ENCODE results near the gene SIX2.

Gene SIX2

GRCh38 chr2:45002686-45003085 is 6.6 kb downstream of the SIX2 start:
- no peak for TF ChIP-seq ZNF274 (IDR thresholded peaks at IDR 0.05; ENCODE audit: low read depth, low read length)
- H3K4me3 ChIP-seq (ENCODE audit: low read length) = no peak overlapping the region

- H3K4me3 ChIP-seq (ENCODE audit: low read length) = no peak overlapping the region
- TF ChIP-seq ZNF274 (IDR thresholded peaks at IDR 0.05; ENCODE audit: low read depth, low read length) = no peak
These were observed 7.3 kb downstream of the SIX2 start for GRCh38 chr2:45001869-45002385.

- no peak for TF ChIP-seq ZNF274 (IDR thresholded peaks at IDR 0.05; ENCODE audit: low read depth, low read length)
- no peak overlapping the region; the same call in 1 of the 2 replicates for H3K4me3 ChIP-seq (ENCODE audit: low read length)
These were observed 8.1 kb downstream of the SIX2 start for GRCh38 chr2:45000921-45001868.

DNA sequence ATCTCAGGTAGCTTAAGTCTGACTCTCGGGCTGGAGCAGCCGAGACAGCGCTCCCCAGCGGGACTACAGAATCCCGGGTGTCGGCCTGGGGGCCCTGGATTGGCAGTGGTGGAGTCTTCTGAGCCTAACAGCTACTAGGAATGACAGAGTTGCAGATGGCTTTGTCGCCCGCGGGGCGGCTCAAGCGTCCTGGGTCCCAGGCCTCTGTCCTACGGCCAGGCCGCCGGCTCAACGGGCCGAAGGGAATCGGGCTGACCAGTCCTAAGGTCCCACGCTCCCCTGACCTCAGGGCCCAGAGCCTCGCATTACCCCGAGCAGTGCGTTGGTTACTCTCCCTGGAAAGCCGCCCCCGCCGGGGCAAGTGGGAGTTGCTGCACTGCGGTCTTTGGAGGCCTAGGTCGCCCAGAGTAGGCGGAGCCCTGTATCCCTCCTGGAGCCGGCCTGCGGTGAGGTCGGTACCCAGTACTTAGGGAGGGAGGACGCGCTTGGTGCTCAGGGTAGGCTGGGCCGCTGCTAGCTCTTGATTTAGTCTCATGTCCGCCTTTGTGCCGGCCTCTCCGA is 8.8 kb downstream of the SIX2 start:
- no peak for TF ChIP-seq ZNF274 (IDR thresholded peaks at IDR 0.05; ENCODE audit: low read depth, low read length)
- H3K4me3 ChIP-seq (ENCODE audit: low read length) = no peak overlapping the region

GRCh38 chr2:44999540-44999939 is 9.7 kb downstream of the SIX2 start:
- no peak overlapping the region for H3K4me3 ChIP-seq (ENCODE audit: low read length)
- no peak for TF ChIP-seq ZNF274 (IDR thresholded peaks at IDR 0.05; ENCODE audit: low read depth, low read length)

DNA sequence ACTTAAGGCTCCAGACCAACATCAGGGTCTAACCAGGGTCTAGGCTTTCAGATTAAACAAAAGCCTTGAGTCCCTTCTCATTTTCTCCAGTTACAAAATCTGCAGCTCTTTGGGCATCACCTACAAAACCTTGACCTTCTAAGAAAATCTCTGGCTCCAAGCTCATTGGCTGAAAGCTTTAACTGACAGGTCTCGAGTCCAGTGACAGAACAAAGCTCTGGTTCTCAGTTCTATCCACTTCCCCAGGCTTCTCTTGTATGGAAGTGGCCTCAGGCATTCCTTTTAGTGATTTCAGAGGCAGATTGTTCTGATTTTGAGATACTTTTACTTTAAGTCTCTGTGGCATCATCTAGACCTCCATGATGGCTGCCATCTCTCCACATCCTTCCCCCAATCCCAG is 11.3 kb downstream of the SIX2 start:
- TF ChIP-seq ZNF274 (IDR thresholded peaks at IDR 0.05; ENCODE audit: low read depth, low read length) = no peak

DNA sequence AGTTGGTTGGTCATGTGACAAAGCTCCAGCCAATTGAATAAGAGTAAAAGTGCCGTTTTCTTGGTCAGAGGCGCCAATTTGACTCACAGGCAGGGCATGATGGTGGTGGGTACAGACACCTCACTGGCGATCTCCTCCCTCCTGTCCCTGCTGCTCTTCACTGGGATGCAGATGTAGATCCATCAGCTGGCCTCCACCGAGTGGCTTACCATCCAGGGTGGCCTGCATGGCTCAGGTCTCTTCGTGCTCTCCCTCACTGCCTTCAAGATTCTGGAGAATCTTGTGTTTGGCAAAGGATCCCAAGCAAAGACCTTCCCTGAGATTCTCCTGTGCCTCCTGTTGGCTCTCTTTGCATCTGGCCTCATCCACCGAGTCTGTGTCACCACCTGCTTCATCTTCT is 12.9 kb downstream of the SIX2 start:
- TF ChIP-seq ZNF274 (IDR thresholded peaks at IDR 0.05; ENCODE audit: low read depth, low read length) = no peak
- H3K4me3 ChIP-seq (ENCODE audit: low read length) = no peak overlapping the region

More for the DNA sequence above, 11.3 kb downstream of the SIX2 start:
- no peak overlapping the region for H3K4me3 ChIP-seq (ENCODE audit: low read length)

GRCh38 chr2:44994377-44994776 is 14.9 kb downstream of the SIX2 start:
- no peak for TF ChIP-seq ZNF274 (IDR thresholded peaks at IDR 0.05; ENCODE audit: low read depth, low read length)
- no peak overlapping the region for H3K4me3 ChIP-seq (ENCODE audit: low read length)

DNA sequence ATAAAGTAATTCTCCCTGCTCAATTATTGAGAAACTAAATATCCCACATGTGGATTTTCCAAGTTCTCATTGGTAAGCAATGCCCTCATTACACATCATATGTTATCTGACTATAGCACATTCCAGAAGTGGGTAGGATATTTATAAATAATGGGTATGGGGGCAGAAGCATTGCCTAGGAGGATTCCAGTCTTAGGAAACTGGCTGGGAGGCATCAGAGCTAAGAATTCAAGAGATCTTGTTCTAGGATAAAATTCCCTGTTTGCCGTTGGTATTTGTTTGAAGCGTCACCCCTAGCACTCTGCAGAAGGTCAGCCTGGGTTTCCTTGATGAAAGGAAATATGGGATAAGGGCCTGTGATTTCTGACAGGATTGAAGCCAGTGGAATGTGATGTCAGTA is 20.1 kb downstream of the SIX2 start:
- TF ChIP-seq ZNF274 (IDR thresholded peaks at IDR 0.05; ENCODE audit: low read depth, low read length) = no peak
- no peak overlapping the region for H3K4me3 ChIP-seq (ENCODE audit: low read length)

- no peak for TF ChIP-seq ZNF274 (IDR thresholded peaks at IDR 0.05; ENCODE audit: low read depth, low read length)
- H3K4me3 ChIP-seq (ENCODE audit: low read length) = no peak overlapping the region
These were observed 25.2 kb downstream of the SIX2 start for GRCh38 chr2:44983836-44984604.

GRCh38 chr2:44981714-44982108 is 27.5 kb downstream of the SIX2 start:
- no peak for TF ChIP-seq ZNF274 (IDR thresholded peaks at IDR 0.05; ENCODE audit: low read depth, low read length)
- H3K4me3 ChIP-seq (ENCODE audit: low read length) = no peak overlapping the region

DNA sequence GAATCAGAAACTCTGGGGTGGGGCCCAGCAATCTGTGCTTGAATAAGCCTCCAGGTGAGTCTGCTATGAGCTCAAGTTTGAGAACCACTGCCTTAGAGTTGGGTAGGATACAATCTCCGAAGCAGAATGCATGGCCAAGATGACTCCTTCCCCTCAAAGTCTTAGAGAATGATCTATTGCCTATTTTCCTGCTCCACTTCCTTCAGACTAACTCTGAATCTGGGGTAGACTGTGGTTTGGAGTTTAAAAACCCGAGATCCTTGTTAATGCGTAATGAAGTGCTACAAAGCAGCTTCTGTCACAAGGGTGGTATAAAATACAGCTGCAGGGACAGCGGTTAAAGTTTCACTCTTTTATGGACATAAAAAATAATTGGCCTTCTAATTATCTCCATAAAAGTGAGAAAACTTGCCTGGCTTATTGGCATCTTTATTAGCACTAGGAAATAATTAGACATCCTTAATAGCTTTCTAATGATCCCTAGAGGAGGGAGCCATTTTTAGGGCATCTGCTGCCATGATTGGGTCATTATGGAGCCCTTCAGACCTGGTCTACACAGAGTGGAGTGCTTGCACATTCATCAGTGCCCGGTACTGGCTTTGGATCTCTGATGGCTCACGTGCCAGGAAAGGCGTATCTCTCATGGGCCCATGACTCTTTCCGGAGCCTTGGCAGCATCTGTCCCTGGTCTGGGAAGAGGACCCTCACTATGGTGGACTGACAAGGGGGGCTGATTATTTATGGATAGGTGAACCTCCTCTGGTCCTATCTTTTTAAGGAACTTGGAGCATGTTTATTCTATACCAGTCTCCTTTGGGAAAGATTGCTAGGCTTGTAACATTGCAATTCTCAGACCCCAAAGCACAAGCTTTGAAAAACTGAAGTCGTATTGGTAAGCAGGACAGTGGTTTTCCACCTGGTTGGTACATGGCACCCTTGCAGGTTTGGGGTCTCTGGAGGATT is 28.2 kb downstream of the SIX2 start:
- no peak overlapping the region for H3K4me3 ChIP-seq (ENCODE audit: low read length)
- TF ChIP-seq ZNF274 (IDR thresholded peaks at IDR 0.05; ENCODE audit: low read depth, low read length) = no peak

- no peak for TF ChIP-seq ZNF274 (IDR thresholded peaks at IDR 0.05; ENCODE audit: low read depth, low read length)
- no peak overlapping the region for H3K4me3 ChIP-seq (ENCODE audit: low read length)
These were observed 29.7 kb downstream of the SIX2 start for GRCh38 chr2:44979581-44979980.
